Esophagus squamous epithelium (tissue), 4 donors: Measurements from ENCODE around the gene SEC61A1.

ENCODE experiments used
- CTCF ChIP-seq, 6 experiments: fragments of 450-650 bp in 4 of 6; fragments of 200-600 bp in 2 of 6; sonication (generic) in 2 of 6; IDR thresholded peaks; one replicate each; pipeline ENCODE4 v1.5.1; 2016 to 2019; ENCODE audit warnings: antibody characterized with exemption in 6 of 6, mild to moderate bottlenecking in 4 of 6, moderate library complexity in 4 of 6
- POLR2A ChIP-seq, 4 donors: fragments of 450-650 bp; IDR thresholded peaks; one replicate each; pipeline ENCODE4 v1.6.1; 2017; ENCODE audit warnings: antibody characterized with exemption in 4 of 4, mild to moderate bottlenecking in 4 of 4, moderate library complexity in 3 of 4

GRCh38 chr3:128071771-128072453, 19.7 kb downstream of the SEC61A1 start:
- no peak for TF ChIP-seq CTCF (IDR thresholded peaks at IDR 0.05)
- no peak for TF ChIP-seq POLR2A (IDR thresholded peaks at IDR 0.05)
